K562 (cell line): ENCODE data around the gene CCDC68. TPM values are rescaled to one million over a fixed set of nuclear protein-coding genes. Genes with fewer than 3 reads are reported as not detected.

Experiments used
- ATAC-seq: fragments of 200-7000 bp; cut with Tn5 transposase; 3 replicates; pipeline ENCODE4 v1.9.1; 2020; ENCODE audit warnings: moderate library complexity
- BruUV-seq: library from RNA; stranded (reverse); fragments of 400-500 nt; replicated peaks from 2 replicates; lab custom pipeline; 2021; lab: Mats Ljungman, UMichigan
- CTCF ChIA-PET: fragments of 300-600 bp; formaldehyde crosslinking; extraction: SDS; loops from one replicate; lab custom pipeline; 2021; ENCODE audit warnings: low intra/inter-chr PET ratio; lab: Yijun Ruan, JAX
- POLR2A ChIA-PET: fragments of 300-600, 350-650 bp; sonication (Branson Sonifier 250); formaldehyde crosslinking; extraction: SDS; loops from one replicate; lab custom pipeline; 2021; ENCODE audit warnings: antibody characterized with exemption, inconsistent platforms; lab: Yijun Ruan, JAX
- DNase-seq, 4 experiments: peaks; one replicate each; pipeline versions ENCODE4 v3.0.0 to v3.0.0-alpha.2; 2011 to 2018; ENCODE audit warnings: low spot score in 3 of 4, mixed read lengths in 3 of 4; ENCODE audit errors: extremely low read depth in 1 of 4
- FAIRE-seq: peaks from 2 replicates; lab custom pipeline; 2011; peaks lifted over from hg19 to GRCh38; lab: Jason Lieb, UNC
- H2AFZ ChIP-seq: 2 replicates; pipeline ENCODE4 v1.6.0; 2011; ENCODE audit warnings: low read depth, low read length, control low read depth, inconsistent platforms
- H3K27ac ChIP-seq: fragments of 200-600 bp; 3 replicates; pipeline ENCODE4 v1.8.0; 2011; ENCODE audit warnings: low read depth, mild to moderate bottlenecking, control low read depth, inconsistent platforms, low read length, moderate library complexity, mixed read lengths; ENCODE audit errors: extremely low read depth
- H3K27me3 ChIP-seq, 2 experiments: fragments of 300-600 bp in 1 of 2; 2 replicates in 1 of 2; 3 replicates in 1 of 2; pipeline versions ENCODE4 v1.6.0 to v1.8.0; 2011; ENCODE audit warnings: inconsistent platforms in 2 of 2, low read length in 2 of 2, mild to moderate bottlenecking in 1 of 2, mixed read lengths in 1 of 2, moderate library complexity in 1 of 2; ENCODE audit not compliant: control insufficient read depth in 2 of 2, insufficient read depth in 2 of 2
- H3K36me3 ChIP-seq: fragments of 300-600 bp; 3 replicates; pipeline ENCODE4 v1.8.0; 2011; ENCODE audit warnings: mild to moderate bottlenecking, low read length, inconsistent platforms; ENCODE audit not compliant: control insufficient read depth, insufficient read depth
- H3K4me1 ChIP-seq, 2 experiments: fragments of 200-600 bp in 1 of 2; replicated peaks in 1 of 2; 2 replicates in 1 of 2; 3 replicates in 1 of 2; pipeline versions ENCODE4 v1.5.1 to v1.8.0; 2011; ENCODE audit warnings: inconsistent platforms in 2 of 2, low read length in 2 of 2, mild to moderate bottlenecking in 1 of 2, mixed read lengths in 1 of 2, moderate library complexity in 1 of 2; ENCODE audit not compliant: control insufficient read depth in 2 of 2, insufficient read depth in 2 of 2
- H3K4me2 ChIP-seq: 2 replicates; pipeline ENCODE4 v1.6.1; 2011; ENCODE audit warnings: low read length, control low read depth, inconsistent platforms, mixed read lengths; ENCODE audit not compliant: insufficient read depth
- H3K4me3 ChIP-seq: fragments of 200-600 bp; sonication (generic), shearing (Covaris generic); 2 replicates; pipeline ENCODE4 v1.5.1; 2016; ENCODE audit warnings: control low read depth, inconsistent platforms
- H3K79me2 ChIP-seq: fragments of 200-600 bp; 3 replicates; pipeline ENCODE4 v1.8.0; 2011; ENCODE audit warnings: low read length, inconsistent platforms; ENCODE audit not compliant: control insufficient read depth, insufficient read depth
- H3K9ac ChIP-seq, 2 experiments: 2 replicates each; pipeline versions ENCODE4 v1.6.0 to v1.6.1; 2011; ENCODE audit warnings: low read depth in 2 of 2, low read length in 2 of 2, control low read depth in 1 of 2, inconsistent platforms in 1 of 2, mild to moderate bottlenecking in 1 of 2, mixed read lengths in 1 of 2; ENCODE audit not compliant: insufficient read depth in 1 of 2
- H3K9me1 ChIP-seq: one replicate; pipeline ENCODE4 v1.6.0; 2011; ENCODE audit warnings: inconsistent platforms, mild to moderate bottlenecking, low read length, moderate library complexity; ENCODE audit not compliant: control insufficient read depth, insufficient read depth
- H3K9me3 ChIP-seq: replicated peaks from 2 replicates; pipeline ENCODE4 v1.5.1; 2011; ENCODE audit warnings: low read depth, low read length, inconsistent platforms; ENCODE audit not compliant: control insufficient read depth, insufficient read depth
- H4K20me1 ChIP-seq: replicated peaks from 2 replicates; pipeline ENCODE4 v1.6.1; 2011; ENCODE audit warnings: low read length, inconsistent platforms, mixed read lengths; ENCODE audit not compliant: control insufficient read depth, insufficient read depth
- ARID2 ChIP-seq: fragments of 450-650 bp; IDR thresholded peaks from 2 replicates; pipeline ENCODE4 v1.6.1; 2017; ENCODE audit warnings: antibody characterized with exemption, mild to moderate bottlenecking
- CAMTA2 ChIP-seq: fragments of 250-450 bp; sonication (Bioruptor Pico); conservative IDR thresholded peaks from 2 replicates; pipeline ENCODE4 v1.5.1; 2022
- CREB5 ChIP-seq: fragments of 250-450 bp; sonication (Bioruptor Pico); IDR thresholded peaks from 2 replicates; pipeline ENCODE4 v1.5.0; 2020; ENCODE audit warnings: mild to moderate bottlenecking
- FIP1L1 ChIP-seq: fragments of 200-400 bp; formaldehyde crosslinking; IDR thresholded peaks from 2 replicates; pipeline ENCODE4 v1.6.1; 2018; ENCODE audit warnings: mild to moderate bottlenecking, low read depth, low read length; ENCODE audit not compliant: poor library complexity, severe bottlenecking
- JUN ChIP-seq, 2 experiments: sonication (generic) in 1 of 2; formaldehyde crosslinking in 1 of 2; IDR thresholded peaks; 2 replicates each; pipeline versions ENCODE4 v1.6.1 to v1.8.0; 2012 to 2022; ENCODE audit warnings: borderline replicate concordance in 2 of 2, mild to moderate bottlenecking in 2 of 2, improper control_type of control experiment in 1 of 2, low read depth in 1 of 2, low read length in 1 of 2, missing genetic modification reagents in 1 of 2
- NFATC3 ChIP-seq: fragments of 450-650 bp; IDR thresholded peaks from 2 replicates; pipeline ENCODE4 v1.6.1; 2017; ENCODE audit warnings: mild to moderate bottlenecking
- RFX5 ChIP-seq: IDR thresholded peaks from 2 replicates; pipeline ENCODE4 v1.6.1; 2011; ENCODE audit warnings: low read depth, mild to moderate bottlenecking, improper control_type of control experiment, low read length
- SIX5 ChIP-seq, 2 experiments: IDR thresholded peaks; 2 replicates each; pipeline ENCODE4 v1.6.1; 2011; ENCODE audit warnings: low read length in 2 of 2, borderline replicate concordance in 1 of 2, low read depth in 1 of 2, mild to moderate bottlenecking in 1 of 2, moderate library complexity in 1 of 2; ENCODE audit not compliant: insufficient read depth in 1 of 2
- SLC30A9 ChIP-seq: fragments of 250-450 bp; sonication (Bioruptor Pico); IDR thresholded peaks from 2 replicates; pipeline ENCODE4 v1.8.0; 2022; ENCODE audit warnings: mild to moderate bottlenecking, moderate library complexity
- TCFL5 ChIP-seq: fragments of 250-450 bp; sonication (Bioruptor Pico); conservative IDR thresholded peaks from 2 replicates; pipeline ENCODE4 v1.6.1; 2021; ENCODE audit warnings: mild to moderate bottlenecking, moderate library complexity, matching md5 sums
- TFAP4 ChIP-seq: sonication (generic); formaldehyde crosslinking; IDR thresholded peaks from 2 replicates; pipeline ENCODE4 v1.8.0; 2022; ENCODE audit warnings: missing genetic modification reagents, mild to moderate bottlenecking, moderate library complexity, borderline replicate concordance
- ZNF146 ChIP-seq: IDR thresholded peaks from one replicate; pipeline ENCODE4 v1.6.1; 2018; ENCODE audit warnings: missing compliant biosample characterization; ENCODE audit not compliant: unreplicated experiment
- ZNF174 ChIP-seq: fragments of 250-450 bp; sonication (Bioruptor Pico); IDR thresholded peaks from 2 replicates; pipeline ENCODE4 v1.4.0; 2020; ENCODE audit warnings: mild to moderate bottlenecking
- WGBS: fragments of 100-300 bp; shearing (Covaris generic); methylation state at CpG from one replicate; pipeline ENCODE4 v1.1.6; 2016; ENCODE audit warnings: low coverage, mixed read lengths; ENCODE audit not compliant: insufficient coverage; ENCODE audit errors: missing lambda C conversion rate; 5-methylcytosine and 5-hydroxymethylcytosine counted together
- in situ Hi-C: fragments of 300-500 bp; cut with MboI; formaldehyde crosslinking; loops from 4 replicates; pipeline ENCODE4 v1.15.0; 2018; ENCODE audit warnings: inconsistent platforms, mixed read lengths
- intact Hi-C: fragments of 100-400 bp; cut with micrococcal nuclease; formaldehyde crosslinking; loops from 2 replicates; pipeline ENCODE4 v1.14.2; 2022
- polyA plus RNA-seq, 8 experiments: library from polyadenylated mRNA; depleted of rRNA in 4 of 8; stranded (reverse) in 5 of 8; unstranded in 3 of 8; fragments of >200 nt; fragmentation: Nextera tagmentation in 2 of 8; fragmentation: Illumina TruSeq in 1 of 8; extraction: Ambion mirVana in 2 of 8; extraction: Trizol in 1 of 8; gene quantifications; 2 replicates each; pipeline versions ENCODE4 v1.2.1 to v1.2.3, GENCODE V29; 2011 to 2014; ENCODE audit warnings: inconsistent platforms in 1 of 8, missing spikeins in 1 of 8
- total RNA-seq, 7 experiments: library from RNA; depleted of rRNA in 6 of 7; stranded (reverse); fragments of >200 nt in 6 of 7; fragmentation: Illumina TruSeq in 2 of 7; extraction: Trizol in 2 of 7; gene quantifications; 2 replicates each; pipeline versions ENCODE4 v1.2.1 to v1.2.3, GENCODE V29; 2011 to 2021; ENCODE audit warnings: low replicate concordance in 1 of 7

Gene CCDC68
- total and polyA plus RNA-seq, 9 of the 15 experiments (the other 6 are each of a cell fraction or from before 2014, with no cell fraction given) = 0.28 to 4.5 (median 1.4) TPM

DNA sequence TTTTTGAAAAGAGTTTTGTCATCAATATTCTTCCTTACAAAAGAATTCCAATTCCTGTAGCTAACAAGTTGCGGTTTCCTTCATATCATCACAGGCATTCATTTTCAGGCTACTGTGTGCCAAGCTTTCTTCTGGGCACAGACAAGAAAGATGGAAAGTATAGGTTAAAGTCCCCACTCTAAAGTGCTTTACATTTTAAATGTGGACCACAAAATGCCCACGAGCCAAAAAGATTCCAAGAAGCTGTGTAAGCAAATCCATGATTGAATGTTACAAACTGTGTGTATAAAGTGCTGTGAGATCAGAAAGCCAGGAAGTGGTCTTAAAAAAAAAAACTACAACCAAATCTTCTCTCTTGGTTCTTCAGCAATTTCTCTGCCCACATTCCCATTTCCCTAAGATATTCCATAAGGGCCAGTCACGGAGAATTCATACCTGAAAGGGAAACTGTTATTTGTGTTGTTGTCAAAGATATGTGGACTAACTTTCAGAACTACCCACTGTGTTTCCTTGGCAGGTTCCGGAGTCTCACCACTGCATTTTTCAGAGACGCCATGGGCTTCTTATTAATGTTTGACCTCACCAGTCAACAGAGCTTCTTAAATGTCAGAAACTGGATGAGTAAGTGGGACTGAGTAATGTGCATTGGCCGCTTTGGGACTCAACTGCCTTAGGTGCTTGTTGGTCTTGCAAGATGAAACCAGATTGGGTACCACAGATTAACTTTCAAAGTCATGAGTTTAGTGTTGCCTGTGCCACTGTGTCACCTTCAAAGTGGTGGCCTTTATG lies 75.3 kb downstream of the CCDC68 start:
- Histone ChIP-seq H3K4me2 (no peak overlapping the region), H3K27me3 (no peaks in the 10 kb centered on the region), H3K27ac (no peak overlapping the region), H3K4me3 (no peak overlapping the region), H3K79me2 (no peaks in the 10 kb centered on the region), H3K9me3 (no peaks in the 10 kb centered on the region), H2AFZ (no peak overlapping the region), H4K20me1 (no peaks in the 10 kb centered on the region), H3K4me1 (peaks cover 0 to 13% of the 10 kb centered on the region in 2 experiments; a peak in 2 of 5 replicates), H3K9me1 (no peaks in the 10 kb centered on the region), H3K9ac (no peak overlapping the region), H3K36me3 (no peaks in the 10 kb centered on the region)
- ChIA-PET CTCF (no interaction called here), POLR2A (no interaction called here)
- 26% methylated on average over 6 of the region's 6 CpGs for WGBS
- BruUV-seq = no TSS peak
- DNase-seq = no peak
- in situ Hi-C loops (no loop called here), intact Hi-C loops (no loop called here)
- ATAC-seq = no peak
- no peak for FAIRE-seq
- TF ChIP-seq CAMTA2 (CRISPR knock-in tag) (no peak), ZNF146 (CRISPR knock-in tag) (no peak), CREB5 (CRISPR knock-in tag) (no peak), SIX5 (IDR thresholded peaks at IDR 0.05; ENCODE audit: borderline replicate concordance in 1 of 2, insufficient read depth in 1 of 2, low read depth in 1 of 2, low read length in 2 of 2) (no peak), ZNF174 (no peak), SLC30A9 (CRISPR knock-in tag) (no peak), NFATC3 (no peak), ARID2 (no peak), RFX5 (no peak), JUN (IDR thresholded peaks at IDR 0.05; ENCODE audit: borderline replicate concordance, low read depth, low read length) (no peak), JUN (CRISPR knock-in tag; IDR thresholded peaks at IDR 0.05; ENCODE audit: borderline replicate concordance) (no peak), TCFL5 (CRISPR knock-in tag) (no peak), TFAP4 (CRISPR knock-in tag) (no peak), FIP1L1 (no peak)
